MM.1S (cell line): ENCODE data around the gene GUCY1B1.

Experiments used
- CTCF ChIP-seq: fragments of 300-600 bp; sonication (generic); IDR thresholded peaks from 2 replicates; pipeline ENCODE4 v1.5.1; 2016; ENCODE audit warnings: antibody characterized with exemption, low read length, mixed read lengths
- EZH2 ChIP-seq: fragments of 300-600 bp; sonication (generic); optimal IDR thresholded peaks from 2 replicates; pipeline ENCODE3; 2017; ENCODE audit warnings: low read depth, mild to moderate bottlenecking, antibody characterized with exemption, low read length, mixed read lengths

- TF ChIP-seq CTCF (no peak), EZH2 (no peak)
Observed at GRCh38 chr4:155855897-155856296, 97.1 kb downstream of the GUCY1B1 start.
